ENCODE results near the gene PCSK5. TPM values are rescaled to one million over a fixed set of nuclear protein-coding genes. Genes with fewer than 3 reads are reported as not detected.

The PCSK5 gene
- total and polyA plus RNA-seq, 2 of the 8 experiments (the other 6 are each of a cell fraction or from before 2014, with no cell fraction given): 5.5 to 10.7 TPM

DNA sequence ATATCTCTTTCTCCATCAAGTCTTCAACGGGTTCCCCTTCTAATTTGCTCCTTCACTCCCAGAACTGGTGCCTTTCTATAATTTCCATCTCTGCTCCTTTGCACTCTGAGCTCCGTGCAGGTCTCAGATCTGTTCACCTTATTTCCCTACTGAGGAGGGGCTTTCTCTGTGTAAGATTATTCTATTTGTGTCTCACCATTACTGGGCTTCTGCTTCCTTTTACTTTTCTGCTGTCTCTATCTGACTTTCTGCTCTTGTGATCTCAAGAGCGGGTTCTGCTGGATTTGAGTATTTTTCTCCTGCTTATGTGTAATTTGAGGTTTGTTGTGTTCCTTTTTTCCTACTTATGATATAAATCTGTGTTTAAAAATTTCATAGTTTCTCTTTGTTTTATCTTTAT lies 117.5 kb downstream of the PCSK5 start (continued):
- TF ChIP-seq TBP (IDR thresholded peaks at IDR 0.05; ENCODE audit: low read depth, low read length) (no peak), SRF (IDR thresholded peaks at IDR 0.05; ENCODE audit: low read depth, low read length) (no peak), TAF7 (optimal IDR thresholded peaks at IDR 0.05; ENCODE audit: borderline replicate concordance, low read depth, low read length) (no peak), POLR2AphosphoS5 (IDR thresholded peaks at IDR 0.05; ENCODE audit: low read depth, low read length) (no peak), POU5F1 (IDR thresholded peaks at IDR 0.05; ENCODE audit: low read depth, low read length) (no peak), HDAC6 (IDR thresholded peaks at IDR 0.05; ENCODE audit: low read depth, low read length) (no peak)
